HG03039 (cell line): ENCODE measurements around the gene RIN2.

Experiments used
- ATAC-seq: cut with Tn5 transposase; IDR thresholded peaks from one replicate; pipeline ENCODE4 v1.9.1; 2021; ENCODE audit warnings: mild to moderate bottlenecking, moderate library complexity; ENCODE audit not compliant: unreplicated experiment

The RIN2 gene

DNA sequence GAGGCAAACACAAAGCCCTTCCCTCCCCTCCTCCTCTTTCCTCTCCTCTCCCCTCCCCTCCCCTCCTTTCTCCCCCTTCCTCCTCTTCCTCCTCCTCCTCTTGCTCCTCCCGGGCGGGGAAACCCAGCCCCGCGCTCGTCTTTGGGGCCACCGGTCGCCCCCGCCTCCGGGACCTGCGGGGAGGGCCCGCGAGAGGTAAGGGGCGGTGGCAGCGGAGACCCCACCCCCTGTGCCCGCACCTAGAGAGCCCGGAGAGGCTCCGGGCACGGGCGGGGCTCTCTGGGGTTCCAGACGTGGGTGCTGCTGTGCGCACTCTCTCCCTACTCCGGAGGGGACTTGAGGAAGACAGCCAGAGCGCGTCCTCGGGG, at the start of gene RIN2:
RIN2 (plus strand) TSS at position 126 of the 368 bp plus-strand sequence. CDS start 131,344 bp downstream, outside the sequence.
- no peak for ATAC-seq

DNA sequence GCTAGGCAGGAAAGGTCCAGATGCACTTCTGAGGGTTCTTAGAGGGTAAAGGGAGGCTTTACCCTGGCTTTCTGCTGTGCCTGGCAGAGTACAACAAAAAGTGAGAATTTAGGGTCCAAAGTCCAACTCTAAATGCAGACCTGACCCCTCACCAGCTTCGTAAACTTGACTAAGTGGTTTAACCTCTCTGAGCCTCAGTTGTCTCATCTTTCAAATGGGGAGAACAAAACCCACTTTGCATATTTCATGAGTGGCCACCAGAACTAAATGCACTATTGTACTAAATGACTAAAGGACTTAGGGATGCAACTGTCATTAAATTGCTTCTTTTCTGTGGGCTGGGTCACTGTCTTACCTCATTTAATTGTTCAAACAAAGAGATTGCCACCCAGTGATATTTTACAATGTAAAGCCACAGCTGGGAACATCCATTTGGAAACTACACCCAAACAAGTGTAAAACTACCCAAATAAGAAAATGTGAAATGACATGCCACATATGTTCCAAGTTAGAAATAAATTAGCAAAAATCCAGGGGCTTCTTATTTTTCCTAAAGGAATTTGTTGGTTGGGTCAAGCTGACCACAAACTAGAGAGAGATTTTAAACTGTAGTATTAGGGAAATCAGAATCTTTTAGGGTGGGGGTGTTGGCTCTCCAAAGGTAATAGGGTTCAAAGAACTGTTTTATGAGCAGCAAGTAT, 48.3 kb upstream of the RIN2 start:
- ATAC-seq: no peak

DNA sequence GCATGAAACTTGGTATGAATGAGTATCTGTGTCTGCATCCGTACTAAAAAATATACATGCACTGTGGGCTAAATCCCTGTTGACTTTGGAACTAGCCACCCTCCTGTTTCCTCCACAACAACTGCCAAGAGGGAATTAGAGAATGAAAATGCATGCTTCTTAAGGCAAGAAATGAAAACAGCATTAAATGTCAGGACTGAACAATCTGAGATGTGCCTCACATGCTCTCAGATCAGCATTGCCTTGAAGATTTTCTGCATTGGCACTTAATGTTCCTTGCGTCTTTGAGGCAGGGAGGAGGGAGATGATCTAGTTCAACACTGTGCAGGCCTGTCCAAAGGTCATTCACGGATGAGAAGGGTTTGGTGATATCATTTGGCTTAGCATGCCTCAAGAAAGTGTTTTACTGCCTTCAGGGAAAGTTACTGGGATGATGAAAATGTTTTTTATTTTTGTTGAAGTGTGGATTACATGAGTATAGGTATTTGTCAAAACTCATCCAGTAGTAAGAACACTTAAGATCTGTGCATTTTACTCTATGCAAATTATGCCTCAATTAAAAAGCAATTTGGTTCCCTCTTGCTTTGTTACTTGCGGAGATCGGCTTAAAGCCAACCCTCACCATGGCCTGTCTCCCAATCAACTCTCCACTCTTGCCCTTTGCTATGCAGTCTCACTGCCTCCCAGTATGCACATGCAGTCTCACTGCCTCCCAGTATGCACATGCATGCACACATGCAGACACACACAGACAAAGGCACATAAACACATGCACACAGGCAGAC, 47.5 kb upstream of the RIN2 start:
- no peak for ATAC-seq

- no peak for ATAC-seq
Observed at GRCh38 chr20:19711126-19711525, 46.9 kb upstream of the RIN2 start.

DNA sequence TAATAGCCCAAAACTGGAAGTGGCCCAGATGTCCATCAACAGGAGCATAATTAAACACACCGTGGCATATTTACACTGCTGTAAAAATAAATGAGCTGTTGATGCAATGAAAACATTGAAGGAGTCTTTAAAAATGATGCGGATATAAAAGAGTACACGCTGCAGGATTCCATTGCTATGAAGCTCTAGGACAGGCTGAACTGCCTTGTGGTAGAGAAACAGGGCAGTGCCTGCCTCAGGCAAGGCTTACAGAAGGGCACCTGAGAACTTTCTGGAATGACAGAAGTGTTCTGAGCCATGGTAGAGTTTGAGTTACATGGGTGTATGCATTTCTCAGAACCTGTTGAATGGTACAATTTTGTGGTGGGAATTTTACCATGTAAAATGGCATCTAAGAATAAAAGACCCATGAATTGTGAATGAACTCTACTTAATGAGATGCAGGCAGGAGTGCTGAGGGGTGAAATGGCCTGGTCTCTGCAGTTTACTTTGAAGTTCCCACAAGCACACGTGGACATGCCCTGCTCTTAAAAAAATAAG, 45.3 kb upstream of the RIN2 start:
- ATAC-seq: no peak

- ATAC-seq: no peak
Observed at GRCh38 chr20:19713822-19714578, 44.1 kb upstream of the RIN2 start.

- ATAC-seq: no peak
Observed at GRCh38 chr20:19714579-19714840, 43.5 kb upstream of the RIN2 start.

DNA sequence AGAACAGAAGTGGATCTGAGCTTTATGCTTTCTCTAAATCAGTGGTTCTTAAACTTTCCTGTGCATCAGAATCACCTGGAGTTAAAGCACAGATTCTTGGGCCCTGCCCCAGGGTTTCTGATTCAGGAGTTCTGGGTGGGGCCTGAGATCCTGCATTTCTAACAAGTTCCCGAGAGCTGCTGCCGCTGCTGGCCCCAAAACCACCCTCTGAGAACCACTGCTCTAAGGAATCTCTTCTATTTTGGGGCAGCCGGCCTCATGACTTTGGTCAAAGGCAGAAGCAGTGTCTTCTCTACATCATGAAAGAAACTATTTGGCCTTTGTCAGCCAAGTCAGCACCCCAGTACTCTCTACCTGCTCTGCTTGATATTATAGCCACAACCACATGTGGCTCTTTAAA, 42.1 kb upstream of the RIN2 start:
- no peak for ATAC-seq

DNA sequence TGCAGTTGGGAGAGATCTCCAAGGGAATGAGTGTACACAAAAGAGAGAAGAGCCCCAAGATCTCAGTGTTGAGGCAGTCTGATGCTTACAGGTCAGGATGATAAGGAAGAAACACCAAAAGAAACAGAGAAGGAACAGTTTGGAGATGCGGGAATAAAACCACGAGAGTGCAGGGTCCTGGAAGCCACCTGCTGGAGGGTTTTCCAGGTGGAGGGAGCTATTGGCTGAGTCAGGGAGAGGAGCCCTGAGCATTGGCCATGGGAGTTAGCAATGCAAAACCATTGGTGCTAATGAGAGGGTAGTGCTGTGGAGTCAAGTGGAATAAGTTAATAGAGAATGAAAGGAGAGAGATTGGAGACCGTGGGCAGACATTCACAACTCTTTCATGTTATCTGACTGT, 39.2 kb upstream of the RIN2 start:
- no peak for ATAC-seq

DNA sequence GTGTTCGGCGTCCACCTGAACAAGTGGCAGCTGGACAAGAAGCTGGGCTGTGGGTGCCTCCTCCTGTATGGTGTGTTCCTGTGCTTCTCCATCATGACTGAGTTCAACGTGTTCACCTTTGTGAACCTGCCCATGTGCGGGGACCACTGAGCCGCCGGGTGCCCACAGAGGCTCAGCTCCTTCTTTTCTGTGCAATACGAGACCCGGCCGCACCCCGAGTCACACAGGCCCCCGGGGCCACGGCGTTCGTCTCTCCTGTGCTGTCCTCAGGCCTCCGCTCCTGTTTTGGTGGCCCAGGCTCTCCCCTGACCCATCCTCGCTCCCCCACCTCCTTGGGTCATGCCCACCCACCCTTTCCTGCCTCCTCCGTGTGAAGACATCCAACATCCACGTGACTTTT, 37.1 kb upstream of the RIN2 start:
- no peak for ATAC-seq

DNA sequence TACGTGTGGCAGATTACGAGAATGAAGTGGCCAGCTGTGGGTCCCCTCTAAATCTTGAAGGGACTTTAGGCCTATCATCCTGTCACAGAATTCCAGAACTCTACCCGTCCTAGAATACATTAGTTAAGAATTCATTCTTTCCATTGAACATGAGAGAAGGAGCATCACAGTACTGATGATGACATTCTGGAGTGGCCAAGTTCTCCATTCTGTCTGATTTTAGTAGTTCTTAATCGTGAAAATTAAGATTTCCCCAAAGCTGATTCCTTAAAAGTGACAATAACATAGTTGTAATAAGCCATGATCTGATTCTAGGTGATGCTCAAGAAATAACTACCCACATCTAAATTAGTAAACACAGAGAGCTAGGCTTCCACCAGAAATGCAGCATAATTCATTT, 35.0 kb upstream of the RIN2 start:
- no peak for ATAC-seq

DNA sequence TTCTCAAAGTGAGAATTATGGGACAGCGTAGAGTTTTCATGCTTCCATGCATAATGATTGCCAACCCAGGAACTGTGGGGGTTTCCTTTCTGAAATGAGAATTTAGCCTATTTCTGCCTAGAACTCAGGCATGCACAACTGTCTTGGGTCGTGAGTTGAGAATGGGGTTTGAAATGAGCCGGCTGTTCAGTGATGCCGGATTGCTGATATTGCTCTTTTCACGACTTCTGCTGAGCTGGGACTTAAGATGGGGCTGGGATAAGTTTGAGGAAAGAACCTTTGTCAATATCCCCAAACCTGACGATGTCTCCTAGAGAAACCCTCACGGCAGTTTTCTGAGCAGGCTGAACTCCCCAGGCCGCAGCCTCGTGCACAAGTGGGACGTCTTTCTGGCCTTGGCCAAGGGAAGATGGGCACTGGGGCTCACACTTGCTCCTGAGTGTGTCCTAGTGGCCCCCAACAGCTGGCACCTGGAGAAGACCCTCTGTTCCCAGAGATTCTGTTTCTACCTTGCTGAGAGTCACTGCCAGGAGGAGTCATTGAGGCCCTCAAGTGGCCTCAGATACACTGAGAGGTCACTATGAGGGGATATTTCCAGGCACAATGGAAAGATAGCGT, 34.1 kb upstream of the RIN2 start:
- no peak for ATAC-seq

GRCh38 chr20:19725373-19725772, 32.7 kb upstream of the RIN2 start:
- ATAC-seq: no peak

GRCh38 chr20:19725814-19726525, 32.1 kb upstream of the RIN2 start:
- no peak for ATAC-seq

DNA sequence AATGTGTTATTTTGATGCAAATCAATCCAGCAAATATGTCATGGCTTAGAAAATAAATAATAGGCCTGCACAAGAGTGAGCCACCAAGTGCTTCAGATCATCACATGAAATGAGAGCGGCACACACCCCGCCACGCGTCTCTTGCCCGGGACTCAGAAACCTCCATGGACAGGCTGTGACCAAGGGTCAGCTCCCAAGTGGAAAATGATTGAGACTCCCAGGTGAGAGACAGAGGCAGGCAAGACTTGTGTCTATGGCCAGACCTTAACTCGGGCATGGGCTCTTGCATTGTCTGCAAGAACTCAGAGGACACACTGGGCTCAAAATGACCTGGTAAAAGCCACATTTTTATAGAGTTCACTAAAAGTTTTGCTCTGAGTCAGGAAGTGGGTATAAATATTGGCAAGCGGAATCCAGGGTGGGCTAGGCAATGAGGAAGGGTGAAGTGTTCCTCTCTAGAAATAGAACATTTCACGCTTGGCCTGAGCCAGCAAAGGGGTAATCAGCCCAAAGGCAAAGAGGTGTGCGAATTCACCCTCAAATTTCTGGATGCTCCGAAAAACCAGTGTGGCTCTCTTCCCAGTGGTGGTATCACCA, 30.7 kb upstream of the RIN2 start:
- no peak for ATAC-seq

GRCh38 chr20:19729672-19730071, 28.4 kb upstream of the RIN2 start:
- ATAC-seq: no peak

- ATAC-seq: no peak
Observed at GRCh38 chr20:19730706-19731105, 27.4 kb upstream of the RIN2 start.

DNA sequence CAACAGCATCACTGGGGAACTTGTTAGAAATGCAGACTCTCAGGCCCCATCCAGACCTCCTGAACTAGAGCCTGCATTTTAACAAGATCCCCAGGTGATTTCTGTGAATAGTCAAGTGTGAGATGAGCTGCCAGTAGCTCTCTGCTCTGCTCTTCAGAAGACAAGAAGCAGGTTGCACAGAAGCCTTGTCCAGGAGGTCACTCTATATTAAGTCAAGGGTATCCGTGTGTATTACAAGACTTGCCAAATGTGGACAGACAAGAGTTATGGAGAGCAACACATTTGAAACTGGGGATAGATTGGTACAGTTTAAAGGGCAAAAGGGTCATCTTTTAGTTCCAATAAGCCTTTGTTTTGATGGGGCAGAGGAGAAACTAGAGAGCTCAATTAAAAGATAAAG, 23.2 kb upstream of the RIN2 start:
- ATAC-seq: no peak

GRCh38 chr20:19735446-19735845, 22.6 kb upstream of the RIN2 start:
- no peak for ATAC-seq

DNA sequence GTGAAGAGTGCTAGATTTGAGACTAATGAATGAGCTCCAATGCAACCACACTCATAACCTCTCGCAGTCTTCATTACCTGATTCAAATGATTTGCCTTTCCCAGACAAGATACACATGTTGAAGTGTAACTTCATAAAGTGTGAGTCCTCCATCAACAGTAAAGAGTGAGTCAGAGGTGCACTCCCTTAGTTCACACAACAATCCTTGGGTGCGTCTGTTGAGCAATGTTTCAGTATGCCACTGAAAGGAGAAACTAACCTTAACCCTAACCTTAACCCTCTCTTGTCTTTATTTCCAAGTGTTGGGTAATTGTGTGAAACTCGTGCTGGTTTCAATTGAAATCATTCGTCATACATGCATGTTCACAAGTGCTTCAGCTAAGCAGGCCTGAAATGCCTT, 21.0 kb upstream of the RIN2 start:
- no peak for ATAC-seq
